ENCODE data around the gene WAS.

GRCh38 chrX:48677516-48677915 is 6.1 kb upstream of the WAS start:
- no peak for TF ChIP-seq ESRRG (CRISPR knock-in tag; IDR thresholded peaks at IDR 0.05)
- TF ChIP-seq ISL1 (CRISPR knock-in tag; IDR thresholded peaks at IDR 0.05), result no peak
- TF ChIP-seq OSR1 (CRISPR knock-in tag; IDR thresholded peaks at IDR 0.05), result no peak

Measured in SK-N-SH treated with all-trans-retinoic acid at 6 μM for 48 hours (cell line).